RCC 7860 (cell line): ENCODE data around the gene HM13.
A peak's percentile ranks its signal among the peaks of the same experiment; 100 is the strongest.
"Not testable (repeated sequence)": the region's sequence is repeated elsewhere in the genome, so short reads cannot be mapped to it uniquely, and the experiment has no call there.

Experiments used
- DNase-seq: peaks from one replicate; pipeline ENCODE4 v3.0.0-alpha.2; 2015; ENCODE audit warnings: low spot score
- FAIRE-seq: peaks from 2 replicates; lab custom pipeline; 2012; peaks lifted over from hg19 to GRCh38; lab: Jason Lieb, UNC

HM13 gene

GRCh38 chr20:31539636-31540035 is 25.4 kb downstream of the HM13 start:
- peak; percentile 52 for DNase-seq
- not testable (repeated sequence) for FAIRE-seq

- no peak for FAIRE-seq
- no peak for DNase-seq
Measured at GRCh38 chr20:31540406-31540805, 26.2 kb downstream of the HM13 start.

GRCh38 chr20:31542201-31542842 is 28.1 kb downstream of the HM13 start:
- FAIRE-seq (peak; percentile 93), DNase-seq (peak; percentile 96)

DNA sequence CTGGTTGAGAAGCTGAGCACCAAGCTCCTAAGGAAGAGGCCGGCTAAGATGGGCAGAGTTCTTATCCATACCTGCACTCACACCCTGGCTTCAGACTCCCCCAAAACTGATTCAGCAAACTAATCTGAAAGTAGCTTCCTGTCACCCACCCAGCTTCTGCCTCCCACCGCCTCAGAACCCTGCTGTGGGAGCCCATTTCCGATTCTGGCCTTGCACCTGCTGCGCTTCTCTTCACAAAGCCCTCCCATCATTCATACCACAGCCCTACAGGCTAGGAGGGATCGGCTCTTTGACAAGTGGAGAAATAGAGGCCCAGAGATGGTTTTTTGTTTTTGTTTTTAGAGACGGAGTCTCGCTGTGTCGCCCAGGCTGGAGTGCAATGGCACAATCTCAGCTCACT is 28.7 kb downstream of the HM13 start:
- FAIRE-seq (no peak), DNase-seq (no peak)

DNA sequence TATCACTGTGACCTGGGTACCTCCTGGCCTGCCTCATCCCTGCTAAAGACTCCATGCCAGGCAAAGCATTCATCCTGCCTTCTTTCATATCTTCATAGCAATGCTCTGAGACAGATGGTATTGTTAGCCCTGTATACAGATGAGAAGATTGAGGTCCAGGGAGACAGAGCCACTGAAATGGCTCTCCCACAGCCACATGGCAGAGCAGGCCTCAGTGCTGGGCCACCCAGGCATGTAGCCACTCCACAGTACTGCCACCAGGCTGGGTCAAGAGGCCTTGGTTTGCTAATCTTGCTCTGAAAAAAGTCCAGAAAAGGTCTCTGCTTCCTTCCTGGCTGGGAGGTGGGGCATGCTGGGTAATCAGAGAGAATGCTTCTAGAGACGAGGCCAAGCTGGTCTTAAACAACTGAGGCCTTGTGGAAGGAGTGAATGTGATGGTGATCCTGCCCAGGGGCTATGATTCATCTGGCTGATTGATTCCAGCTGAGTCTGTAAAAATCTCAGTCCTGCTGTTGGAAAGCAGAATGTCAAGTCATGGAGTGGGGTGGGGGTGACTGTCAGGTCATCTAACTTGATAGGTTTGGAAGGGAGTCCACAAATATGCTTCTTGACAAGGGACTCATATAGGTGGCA is 29.8 kb downstream of the HM13 start:
- peak; percentile 90 for DNase-seq

DNA sequence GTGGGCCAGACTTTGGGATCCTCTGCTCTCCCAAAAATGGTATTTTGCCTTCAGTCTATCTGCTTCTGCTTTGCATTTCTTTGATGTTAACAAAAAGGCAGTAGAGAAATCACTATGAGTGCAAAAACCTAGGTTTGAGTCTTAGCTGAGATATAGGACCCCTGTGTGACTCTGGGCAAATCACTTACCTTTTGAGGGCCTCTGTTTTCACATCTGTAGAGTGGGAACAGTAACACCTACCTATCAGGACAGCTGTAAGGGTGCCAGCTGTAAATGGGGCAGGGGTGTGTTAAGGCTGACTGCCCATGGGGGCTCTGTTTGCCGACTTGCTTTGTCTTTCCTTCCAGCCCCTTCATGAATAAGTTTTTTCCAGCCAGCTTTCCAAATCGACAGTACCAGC is 30.4 kb downstream of the HM13 start:
- FAIRE-seq (no peak), DNase-seq (no peak)

More for the DNA sequence above, 29.8 kb downstream of the HM13 start:
- peak; percentile 90 for FAIRE-seq

DNA sequence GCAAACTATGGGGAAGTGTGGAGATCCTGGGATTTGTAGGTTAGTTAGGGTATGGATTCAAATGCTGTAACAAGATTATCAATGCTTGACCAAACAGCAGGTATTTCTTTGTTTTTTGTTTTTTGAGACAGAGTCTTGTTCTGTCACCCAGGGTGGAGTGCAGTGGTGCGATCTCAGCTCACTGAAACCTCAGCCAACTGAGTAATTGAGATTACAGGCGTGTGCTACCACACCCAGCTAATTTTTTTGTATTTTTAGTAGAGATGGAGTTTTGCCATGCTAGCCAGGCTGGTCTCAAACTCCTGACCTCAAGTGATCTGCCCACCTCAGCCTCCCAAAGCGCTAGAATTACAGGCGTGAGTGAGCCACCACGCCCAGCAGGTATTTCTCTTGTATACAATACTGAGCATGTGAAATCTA is 31.4 kb downstream of the HM13 start:
- FAIRE-seq = not testable (repeated sequence)
- peak; percentile 55 for DNase-seq

- DNase-seq (peak; percentile 86), FAIRE-seq (no peak)
Measured at GRCh38 chr20:31547017-31547675, 32.9 kb downstream of the HM13 start.

DNA sequence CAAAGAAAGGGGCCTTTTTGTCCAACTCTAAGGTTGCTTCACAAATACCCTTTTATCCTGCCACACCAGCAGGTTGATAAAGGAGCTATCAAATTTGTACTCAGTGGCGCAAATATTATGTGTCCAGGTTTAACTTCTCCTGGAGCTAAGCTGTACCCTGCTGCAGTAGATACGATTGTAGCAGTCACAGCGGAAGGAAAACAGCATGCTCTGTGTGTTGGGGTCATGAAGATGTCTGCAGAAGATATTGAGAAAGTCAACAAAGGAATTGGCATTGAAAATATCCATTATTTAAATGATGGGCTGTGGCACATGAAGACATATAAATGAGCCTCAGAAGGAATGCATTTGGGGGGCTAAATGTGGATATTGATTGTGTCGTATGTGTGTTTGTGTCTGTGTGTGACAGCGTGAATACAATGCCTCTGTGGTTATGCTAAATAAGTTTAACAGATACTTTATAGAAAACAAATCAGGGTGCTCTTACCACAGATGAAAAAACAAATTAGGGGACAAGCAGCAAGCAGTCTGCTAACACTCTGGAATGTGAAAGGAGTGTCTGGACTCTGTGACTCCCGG is 33.6 kb downstream of the HM13 start:
- FAIRE-seq = no peak
- no peak for DNase-seq

DNA sequence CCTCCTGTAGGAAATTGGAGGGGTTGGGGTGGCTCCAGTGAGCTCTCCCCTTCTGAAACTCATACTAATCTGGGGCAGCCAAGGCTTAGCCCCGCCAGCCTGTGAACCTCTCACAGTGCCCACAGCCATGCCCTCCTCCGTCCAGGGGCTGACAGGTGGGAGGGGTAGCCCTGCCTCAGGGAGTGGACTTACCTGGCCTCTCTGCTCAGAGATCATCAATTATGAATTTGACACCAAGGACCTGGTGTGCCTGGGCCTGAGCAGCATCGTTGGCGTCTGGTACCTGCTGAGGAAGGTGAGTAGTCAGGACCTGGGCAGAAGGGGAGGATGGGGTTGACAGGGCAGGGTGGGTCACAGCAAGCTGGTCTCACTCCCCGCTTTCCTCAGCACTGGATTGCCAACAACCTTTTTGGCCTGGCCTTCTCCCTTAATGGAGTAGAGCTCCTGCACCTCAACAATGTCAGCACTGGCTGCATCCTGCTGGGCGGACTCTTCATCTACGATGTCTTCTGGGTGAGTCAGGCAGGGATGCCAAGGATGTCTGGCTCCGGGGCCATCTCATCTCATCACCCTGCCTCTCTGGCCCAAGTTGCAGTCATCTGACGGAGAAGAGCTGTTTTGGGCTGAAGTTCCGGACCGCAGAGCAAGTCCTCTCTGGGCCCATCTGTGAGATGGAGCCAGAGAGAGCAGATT is 34.7 kb downstream of the HM13 start:
- DNase-seq = peak; percentile 33
- no peak for FAIRE-seq

DNA sequence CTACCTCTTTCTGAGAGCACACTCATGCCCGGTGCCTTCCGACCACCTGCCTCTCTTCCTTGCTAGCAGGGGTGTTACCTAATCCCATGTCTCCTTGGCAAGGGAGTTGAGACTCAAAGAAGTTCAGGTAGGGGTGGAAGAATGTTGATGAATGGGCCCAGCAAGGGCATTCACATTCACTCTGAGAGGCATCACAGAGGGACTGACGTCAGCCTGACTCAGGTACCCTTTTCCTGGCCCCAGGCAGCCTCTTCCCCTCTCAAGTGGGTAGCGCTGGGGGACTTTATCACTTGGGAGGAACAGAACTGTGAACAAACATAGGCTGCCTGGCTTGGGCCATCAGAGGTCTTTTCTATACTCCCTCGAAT is 35.3 kb downstream of the HM13 start:
- FAIRE-seq (no peak), DNase-seq (no peak)

DNA sequence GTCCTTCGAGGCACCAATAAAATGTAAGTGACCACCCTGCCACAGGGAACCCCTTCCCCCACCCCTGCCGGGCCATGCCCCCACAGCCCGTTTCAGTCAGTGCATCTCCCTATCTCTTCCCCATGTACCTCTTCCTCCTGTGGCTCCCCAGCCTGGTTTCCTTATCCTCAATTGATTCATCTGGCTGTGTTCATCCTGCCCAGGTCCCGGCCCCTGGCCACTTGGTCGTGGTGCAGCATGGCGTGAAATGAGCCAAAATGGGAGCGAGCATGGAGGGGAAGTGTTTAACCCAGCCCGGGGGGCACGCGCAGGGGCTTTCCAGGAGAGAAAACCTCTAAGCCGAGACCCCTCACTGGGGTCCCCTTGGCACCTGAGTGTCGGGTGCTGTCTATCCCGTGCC is 35.9 kb downstream of the HM13 start:
- FAIRE-seq (no peak), DNase-seq (no peak)

GRCh38 chr20:31551163-31552081 is 37.2 kb downstream of the HM13 start:
- FAIRE-seq (peak; percentile 98), DNase-seq (peak; percentile 99)

DNA sequence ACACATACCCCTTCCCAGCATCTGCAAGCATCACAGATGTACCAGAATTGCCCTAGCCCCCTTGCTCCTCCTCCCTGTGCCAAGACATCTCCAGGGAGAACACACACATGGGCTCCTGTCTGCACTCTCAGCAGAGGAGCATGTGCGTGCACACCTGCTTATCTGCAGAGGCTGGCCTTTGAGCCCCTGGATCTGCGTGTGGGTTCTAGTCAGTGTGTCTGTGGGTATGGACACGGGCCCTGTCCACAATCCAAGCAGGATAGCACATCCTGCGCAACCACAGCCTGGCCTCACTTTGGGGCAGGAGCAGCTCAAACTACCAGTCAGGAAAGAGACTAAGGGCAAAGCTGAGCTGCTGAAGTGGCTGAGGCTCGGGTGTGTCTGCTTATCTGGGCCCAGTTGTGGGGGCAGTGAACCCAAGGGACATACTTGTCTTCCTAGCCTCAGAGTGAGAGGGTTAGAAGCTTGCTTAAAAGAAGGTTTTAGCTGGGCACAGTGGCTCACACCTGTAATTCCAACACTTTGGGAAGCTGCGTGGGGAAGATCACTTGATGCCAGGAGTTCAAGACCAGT is 41.0 kb downstream of the HM13 start:
- DNase-seq (no peak), FAIRE-seq (no peak)

- peak; percentile 72 for FAIRE-seq
Measured at GRCh38 chr20:31559704-31560093, 45.5 kb downstream of the HM13 start.

DNA sequence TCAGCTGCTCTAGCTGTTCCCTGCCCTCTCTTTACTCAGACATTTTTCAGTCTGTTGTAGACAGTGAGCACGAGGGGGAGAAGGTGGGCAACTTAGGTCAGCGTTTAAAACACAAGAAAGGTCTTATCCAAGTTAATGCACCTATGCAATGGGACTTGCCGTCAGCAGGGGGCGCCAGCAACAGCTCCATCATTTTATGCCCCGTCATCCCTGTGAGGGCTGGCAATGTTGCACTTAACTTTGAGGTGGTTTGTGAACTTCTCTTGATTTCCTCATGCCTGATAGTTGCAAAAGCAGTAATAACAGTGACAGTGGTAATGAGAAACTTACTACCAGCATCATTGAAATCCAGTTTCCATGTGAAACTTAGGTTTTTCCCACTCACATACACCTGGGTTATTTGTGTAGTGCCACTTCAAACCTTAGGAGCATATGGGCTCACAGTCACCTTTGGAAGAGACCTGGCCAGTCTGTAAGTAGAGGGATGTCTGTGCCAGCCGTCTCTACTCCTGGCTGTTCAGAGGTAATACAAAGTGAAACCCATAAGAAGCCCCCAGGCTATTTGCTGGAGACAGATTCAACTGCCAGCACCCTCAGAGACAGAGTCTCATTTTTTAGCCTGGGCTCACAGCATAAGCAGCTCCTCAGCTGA is 46.0 kb downstream of the HM13 start:
- FAIRE-seq = no peak
- no peak for DNase-seq

More at GRCh38 chr20:31559704-31560093, 45.5 kb downstream of the HM13 start:
- peak; percentile 80 for DNase-seq

GRCh38 chr20:31560746-31561598 is 46.7 kb downstream of the HM13 start:
- DNase-seq (peak; percentile 99), FAIRE-seq (peak; percentile 97)

GRCh38 chr20:31562241-31562640 is 48.0 kb downstream of the HM13 start:
- FAIRE-seq (no peak), DNase-seq (no peak)
